K562 (cell line): ENCODE results near the gene PTH1R.

Experiments
- BRCA1 ChIP-seq, 2 experiments: fragments of 450-650 bp in 1 of 2; sonication (generic) in 1 of 2; formaldehyde crosslinking in 1 of 2; IDR thresholded peaks; 2 replicates each; pipeline versions ENCODE4 v1.5.0 to v1.6.1; 2017 to 2020; ENCODE audit warnings: mild to moderate bottlenecking in 1 of 2, missing genetic modification reagents in 1 of 2
- KLF16 ChIP-seq: IDR thresholded peaks from 2 replicates; pipeline ENCODE4 v1.6.1; 2016; ENCODE audit warnings: antibody characterized with exemption
- MAFF ChIP-seq: IDR thresholded peaks from 2 replicates; pipeline ENCODE4 v1.6.1; 2012; ENCODE audit warnings: low read length, improper control_type of control experiment
- MAFK ChIP-seq: IDR thresholded peaks from 2 replicates; pipeline ENCODE4 v1.6.1; 2011; ENCODE audit warnings: low read length, improper control_type of control experiment
- POLR2AphosphoS5 ChIP-seq: IDR thresholded peaks from 2 replicates; pipeline ENCODE4 v1.6.1; 2011; ENCODE audit warnings: mild to moderate bottlenecking, low read depth, low read length, moderate library complexity; ENCODE audit not compliant: control insufficient read depth, insufficient read depth
- PTBP1 ChIP-seq: fragments of 200-400 bp; formaldehyde crosslinking; IDR thresholded peaks from 2 replicates; pipeline ENCODE4 v1.6.1; 2017; ENCODE audit warnings: low read depth, low read length
- TARDBP ChIP-seq: fragments of 450-650 bp; IDR thresholded peaks from 2 replicates; pipeline ENCODE4 v1.6.1; 2016
- ZFX ChIP-seq: sonication (generic); formaldehyde crosslinking; IDR thresholded peaks from 2 replicates; pipeline ENCODE4 v1.8.0; 2022; ENCODE audit warnings: mild to moderate bottlenecking, missing genetic modification reagents, moderate library complexity
- TF ChIP-seq, protein P1 (sequence below), 3 experiments: IDR thresholded peaks in 2 of 3; conservative IDR thresholded peaks in 1 of 3; 2 replicates each; pipeline ENCODE4 v1.5.1; 2011 to 2012; ENCODE audit warnings: low read length in 3 of 3, mild to moderate bottlenecking in 3 of 3, control low read depth in 2 of 3, improper control_type of control experiment in 1 of 3, inconsistent platforms in 1 of 3, low read depth in 1 of 3, mixed read lengths in 1 of 3, moderate library complexity in 1 of 3; ENCODE audit not compliant: insufficient read depth in 2 of 3

DNA sequence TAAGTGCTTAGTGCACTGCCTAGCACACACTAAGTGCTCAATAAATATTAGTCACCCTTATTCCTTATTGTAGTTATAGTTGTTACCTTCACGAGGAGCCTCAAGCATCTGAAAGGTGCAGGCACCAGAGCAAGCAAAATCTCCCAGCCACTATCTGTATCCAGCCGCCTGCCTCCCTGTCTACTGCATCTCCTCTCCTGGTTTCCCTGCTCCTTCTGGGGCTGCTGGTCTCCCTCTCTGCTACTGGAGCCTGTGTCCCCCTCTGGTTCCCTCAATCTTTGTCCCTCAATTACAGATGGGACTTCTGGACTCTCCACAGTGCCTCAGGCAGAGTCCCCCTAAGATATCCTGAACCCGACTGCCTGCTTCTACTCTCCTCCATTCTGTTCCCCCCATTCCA is 33.1 kb upstream of the PTH1R start:
- TF ChIP-seq ZFX (CRISPR knock-in tag) = no peak
- TF ChIP-seq MAFF = no peak
- no peak for TF ChIP-seq MAFK
- TF ChIP-seq BRCA1 (IDR thresholded peaks at IDR 0.05) = no peak
- no peak for TF ChIP-seq BRCA1 (CRISPR knock-in tag; IDR thresholded peaks at IDR 0.05)
- no peak for TF ChIP-seq POLR2AphosphoS5
- TF ChIP-seq TARDBP = no peak
- TF ChIP-seq, protein P1, sequence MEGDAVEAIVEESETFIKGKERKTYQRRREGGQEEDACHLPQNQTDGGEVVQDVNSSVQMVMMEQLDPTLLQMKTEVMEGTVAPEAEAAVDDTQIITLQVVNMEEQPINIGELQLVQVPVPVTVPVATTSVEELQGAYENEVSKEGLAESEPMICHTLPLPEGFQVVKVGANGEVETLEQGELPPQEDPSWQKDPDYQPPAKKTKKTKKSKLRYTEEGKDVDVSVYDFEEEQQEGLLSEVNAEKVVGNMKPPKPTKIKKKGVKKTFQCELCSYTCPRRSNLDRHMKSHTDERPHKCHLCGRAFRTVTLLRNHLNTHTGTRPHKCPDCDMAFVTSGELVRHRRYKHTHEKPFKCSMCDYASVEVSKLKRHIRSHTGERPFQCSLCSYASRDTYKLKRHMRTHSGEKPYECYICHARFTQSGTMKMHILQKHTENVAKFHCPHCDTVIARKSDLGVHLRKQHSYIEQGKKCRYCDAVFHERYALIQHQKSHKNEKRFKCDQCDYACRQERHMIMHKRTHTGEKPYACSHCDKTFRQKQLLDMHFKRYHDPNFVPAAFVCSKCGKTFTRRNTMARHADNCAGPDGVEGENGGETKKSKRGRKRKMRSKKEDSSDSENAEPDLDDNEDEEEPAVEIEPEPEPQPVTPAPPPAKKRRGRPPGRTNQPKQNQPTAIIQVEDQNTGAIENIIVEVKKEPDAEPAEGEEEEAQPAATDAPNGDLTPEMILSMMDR (IDR thresholded peaks at IDR 0.05 in 2 of 3, conservative IDR thresholded peaks at IDR 0.05 in 1 of 3; ENCODE audit: insufficient read depth in 2 of 3, low read depth in 1 of 3, low read length in 3 of 3) = no peak
- no peak for TF ChIP-seq PTBP1
- TF ChIP-seq KLF16 = no peak
